HepG2 (cell line): ENCODE results near the gene ZNF839. TPM values are rescaled to one million over a fixed set of nuclear protein-coding genes. Genes with fewer than 3 reads are reported as not detected.

Source experiments
- GATA4 ChIP-seq: sonication (generic); IDR thresholded peaks from 2 replicates; pipeline ENCODE4 v1.6.1; 2016; ENCODE audit warnings: antibody characterized with exemption, low read depth, borderline replicate concordance
- HOXA3 ChIP-seq: sonication (generic); formaldehyde crosslinking; IDR thresholded peaks from 2 replicates; pipeline ENCODE4 v1.5.0; 2020; ENCODE audit warnings: missing genetic modification reagents
- IRX3 ChIP-seq: sonication (generic); formaldehyde crosslinking; IDR thresholded peaks from 2 replicates; pipeline ENCODE4 v1.8.1; 2023; ENCODE audit warnings: mild to moderate bottlenecking, low read depth, missing genetic modification reagents, borderline replicate concordance
- NRL ChIP-seq: sonication (generic); formaldehyde crosslinking; IDR thresholded peaks from 2 replicates; pipeline ENCODE4 v1.5.0; 2020; ENCODE audit warnings: missing genetic modification reagents, mild to moderate bottlenecking, moderate library complexity, borderline replicate concordance
- SAP130 ChIP-seq: IDR thresholded peaks from 2 replicates; pipeline ENCODE4 v1.6.1; 2016; ENCODE audit warnings: low read depth
- ZNF224 ChIP-seq: sonication (generic); formaldehyde crosslinking; IDR thresholded peaks from 2 replicates; pipeline ENCODE4 v1.5.0; 2020; ENCODE audit warnings: mild to moderate bottlenecking, missing genetic modification reagents
- polyA plus RNA-seq, 8 experiments: library from polyadenylated mRNA; depleted of rRNA in 3 of 8; stranded (reverse) in 7 of 8; unstranded in 1 of 8; fragments of >200 nt; fragmentation: Illumina TruSeq in 4 of 8; extraction: Trizol in 4 of 8; gene quantifications; 2 replicates each; pipeline versions ENCODE4 v1.2.1 to v1.2.3, GENCODE V29; 2011 to 2016; ENCODE audit warnings: low read depth in 4 of 8, missing spikeins in 1 of 8, mixed read lengths in 1 of 8; ENCODE audit not compliant: insufficient read depth in 1 of 8
- total RNA-seq, 5 experiments: library from RNA; depleted of rRNA; stranded (reverse); fragments of >200 nt; fragmentation: Illumina TruSeq; extraction: Trizol; gene quantifications; 2 replicates each; pipeline ENCODE4 v1.2.3, GENCODE V29; 2016; ENCODE audit warnings: low read depth in 1 of 5
- TF ChIP-seq, protein P1 (sequence below): sonication (generic); formaldehyde crosslinking; IDR thresholded peaks from 2 replicates; pipeline ENCODE4 v1.9.0; 2021; ENCODE audit warnings: missing genetic modification reagents, borderline replicate concordance
- TF ChIP-seq, protein P2 (sequence below): sonication (generic); formaldehyde crosslinking; IDR thresholded peaks from 2 replicates; pipeline ENCODE4 v1.4.0; 2020; ENCODE audit warnings: missing genetic modification reagents, borderline replicate concordance
- TF ChIP-seq, protein P3 (sequence below): sonication (generic); formaldehyde crosslinking; IDR thresholded peaks from 2 replicates; pipeline ENCODE4 v1.4.0; 2020; ENCODE audit warnings: mild to moderate bottlenecking, missing genetic modification reagents
- TF ChIP-seq, protein P4 (sequence below): sonication (generic); formaldehyde crosslinking; IDR thresholded peaks from 2 replicates; pipeline ENCODE4 v1.9.0; 2022; ENCODE audit warnings: low read depth, missing genetic modification reagents
- TF ChIP-seq, protein P5 (sequence below): sonication (generic); formaldehyde crosslinking; IDR thresholded peaks from 2 replicates; pipeline ENCODE4 v1.4.0; 2020; ENCODE audit warnings: missing genetic modification reagents, borderline replicate concordance
- TF ChIP-seq, protein P6 (sequence below): IDR thresholded peaks from 2 replicates; pipeline ENCODE4 v1.6.1; 2016; ENCODE audit warnings: mild to moderate bottlenecking
- TF ChIP-seq, protein P7 (sequence below): sonication (generic); formaldehyde crosslinking; IDR thresholded peaks from 2 replicates; pipeline ENCODE4 v1.4.0; 2020; ENCODE audit warnings: mild to moderate bottlenecking, missing genetic modification reagents

ZNF839 gene
- total and polyA plus RNA-seq, 2 of the 13 experiments (the other 11 are each of a cell fraction or from before 2014, with no cell fraction given): 11.1 to 12.8 TPM

DNA sequence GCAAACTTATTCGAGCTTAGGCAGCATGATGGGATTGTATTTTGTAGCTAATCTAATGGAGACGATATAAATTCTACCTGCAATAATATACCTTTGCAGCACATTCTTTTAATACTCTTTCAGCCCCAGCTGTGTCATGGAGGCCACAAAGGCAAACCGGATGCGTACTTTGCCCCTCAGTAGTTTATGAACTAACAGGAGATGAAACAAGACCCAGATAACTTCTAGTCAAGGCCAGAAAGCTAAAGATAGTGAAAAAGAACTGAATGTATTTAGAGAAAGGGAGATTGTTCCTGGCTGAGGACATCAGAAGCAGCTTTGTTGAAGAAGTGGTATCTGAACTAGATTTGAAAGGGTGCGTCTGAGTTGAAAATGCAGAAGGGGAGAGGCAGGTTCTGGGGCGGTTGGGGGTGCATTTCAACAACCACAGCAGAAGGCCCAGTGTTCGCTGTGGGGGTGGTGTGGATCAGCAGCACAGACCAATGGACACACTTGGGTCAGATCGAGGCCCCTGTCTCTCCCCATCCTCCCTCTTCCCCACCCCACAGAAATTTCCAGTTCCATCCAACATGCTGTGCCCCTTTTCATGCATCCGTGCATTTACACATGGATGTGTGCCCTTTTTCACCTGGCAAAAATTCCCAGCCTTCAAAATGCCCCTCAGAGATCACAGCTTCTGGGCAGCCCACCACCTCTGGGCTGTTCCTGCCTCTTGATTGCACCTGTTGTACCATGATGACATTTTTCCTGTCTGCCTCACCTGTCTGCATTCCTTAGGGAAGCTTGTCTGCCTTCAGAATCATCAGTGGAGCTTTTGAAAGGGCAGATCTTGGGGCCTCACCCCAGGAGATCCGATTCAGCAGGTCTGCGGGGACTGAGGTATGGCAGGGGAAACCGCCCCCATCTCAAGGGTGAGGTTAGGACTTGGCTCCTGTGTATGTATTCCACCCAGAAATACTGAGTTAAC lies 2.2 kb downstream of the ZNF839 start (continued):
- TF ChIP-seq, protein P1, sequence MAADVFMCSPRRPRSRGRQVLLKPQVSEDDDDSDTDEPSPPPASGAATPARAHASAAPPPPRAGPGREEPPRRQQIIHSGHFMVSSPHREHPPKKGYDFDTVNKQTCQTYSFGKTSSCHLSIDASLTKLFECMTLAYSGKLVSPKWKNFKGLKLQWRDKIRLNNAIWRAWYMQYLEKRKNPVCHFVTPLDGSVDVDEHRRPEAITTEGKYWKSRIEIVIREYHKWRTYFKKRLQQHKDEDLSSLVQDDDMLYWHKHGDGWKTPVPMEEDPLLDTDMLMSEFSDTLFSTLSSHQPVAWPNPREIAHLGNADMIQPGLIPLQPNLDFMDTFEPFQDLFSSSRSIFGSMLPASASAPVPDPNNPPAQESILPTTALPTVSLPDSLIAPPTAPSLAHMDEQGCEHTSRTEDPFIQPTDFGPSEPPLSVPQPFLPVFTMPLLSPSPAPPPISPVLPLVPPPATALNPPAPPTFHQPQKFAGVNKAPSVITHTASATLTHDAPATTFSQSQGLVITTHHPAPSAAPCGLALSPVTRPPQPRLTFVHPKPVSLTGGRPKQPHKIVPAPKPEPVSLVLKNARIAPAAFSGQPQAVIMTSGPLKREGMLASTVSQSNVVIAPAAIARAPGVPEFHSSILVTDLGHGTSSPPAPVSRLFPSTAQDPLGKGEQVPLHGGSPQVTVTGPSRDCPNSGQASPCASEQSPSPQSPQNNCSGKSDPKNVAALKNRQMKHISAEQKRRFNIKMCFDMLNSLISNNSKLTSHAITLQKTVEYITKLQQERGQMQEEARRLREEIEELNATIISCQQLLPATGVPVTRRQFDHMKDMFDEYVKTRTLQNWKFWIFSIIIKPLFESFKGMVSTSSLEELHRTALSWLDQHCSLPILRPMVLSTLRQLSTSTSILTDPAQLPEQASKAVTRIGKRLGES (CRISPR knock-in tag): no peak
- TF ChIP-seq, protein P2, sequence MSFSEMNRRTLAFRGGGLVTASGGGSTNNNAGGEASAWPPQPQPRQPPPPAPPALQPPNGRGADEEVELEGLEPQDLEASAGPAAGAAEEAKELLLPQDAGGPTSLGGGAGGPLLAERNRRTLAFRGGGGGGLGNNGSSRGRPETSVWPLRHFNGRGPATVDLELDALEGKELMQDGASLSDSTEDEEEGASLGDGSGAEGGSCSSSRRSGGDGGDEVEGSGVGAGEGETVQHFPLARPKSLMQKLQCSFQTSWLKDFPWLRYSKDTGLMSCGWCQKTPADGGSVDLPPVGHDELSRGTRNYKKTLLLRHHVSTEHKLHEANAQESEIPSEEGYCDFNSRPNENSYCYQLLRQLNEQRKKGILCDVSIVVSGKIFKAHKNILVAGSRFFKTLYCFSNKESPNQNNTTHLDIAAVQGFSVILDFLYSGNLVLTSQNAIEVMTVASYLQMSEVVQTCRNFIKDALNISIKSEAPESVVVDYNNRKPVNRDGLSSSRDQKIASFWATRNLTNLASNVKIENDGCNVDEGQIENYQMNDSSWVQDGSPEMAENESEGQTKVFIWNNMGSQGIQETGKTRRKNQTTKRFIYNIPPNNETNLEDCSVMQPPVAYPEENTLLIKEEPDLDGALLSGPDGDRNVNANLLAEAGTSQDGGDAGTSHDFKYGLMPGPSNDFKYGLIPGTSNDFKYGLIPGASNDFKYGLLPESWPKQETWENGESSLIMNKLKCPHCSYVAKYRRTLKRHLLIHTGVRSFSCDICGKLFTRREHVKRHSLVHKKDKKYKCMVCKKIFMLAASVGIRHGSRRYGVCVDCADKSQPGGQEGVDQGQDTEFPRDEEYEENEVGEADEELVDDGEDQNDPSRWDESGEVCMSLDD: peak; percentile 42; the same call in 1 of the 2 replicates
- 0 out of 2 replicates have a peak, but pooled peaks have one; percentile 17 for TF ChIP-seq NRL
- no peak for TF ChIP-seq IRX3
- TF ChIP-seq SAP130: peak; percentile 61
- TF ChIP-seq, protein P3, sequence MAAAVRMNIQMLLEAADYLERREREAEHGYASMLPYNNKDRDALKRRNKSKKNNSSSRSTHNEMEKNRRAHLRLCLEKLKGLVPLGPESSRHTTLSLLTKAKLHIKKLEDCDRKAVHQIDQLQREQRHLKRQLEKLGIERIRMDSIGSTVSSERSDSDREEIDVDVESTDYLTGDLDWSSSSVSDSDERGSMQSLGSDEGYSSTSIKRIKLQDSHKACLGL: no peak
- TF ChIP-seq, protein P4, sequence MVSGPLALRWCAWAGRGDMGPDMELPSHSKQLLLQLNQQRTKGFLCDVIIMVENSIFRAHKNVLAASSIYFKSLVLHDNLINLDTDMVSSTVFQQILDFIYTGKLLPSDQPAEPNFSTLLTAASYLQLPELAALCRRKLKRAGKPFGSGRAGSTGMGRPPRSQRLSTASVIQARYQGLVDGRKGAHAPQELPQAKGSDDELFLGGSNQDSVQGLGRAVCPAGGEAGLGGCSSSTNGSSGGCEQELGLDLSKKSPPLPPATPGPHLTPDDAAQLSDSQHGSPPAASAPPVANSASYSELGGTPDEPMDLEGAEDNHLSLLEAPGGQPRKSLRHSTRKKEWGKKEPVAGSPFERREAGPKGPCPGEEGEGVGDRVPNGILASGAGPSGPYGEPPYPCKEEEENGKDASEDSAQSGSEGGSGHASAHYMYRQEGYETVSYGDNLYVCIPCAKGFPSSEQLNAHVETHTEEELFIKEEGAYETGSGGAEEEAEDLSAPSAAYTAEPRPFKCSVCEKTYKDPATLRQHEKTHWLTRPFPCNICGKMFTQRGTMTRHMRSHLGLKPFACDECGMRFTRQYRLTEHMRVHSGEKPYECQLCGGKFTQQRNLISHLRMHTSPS (CRISPR knock-in tag): no peak
- TF ChIP-seq, protein P5, sequence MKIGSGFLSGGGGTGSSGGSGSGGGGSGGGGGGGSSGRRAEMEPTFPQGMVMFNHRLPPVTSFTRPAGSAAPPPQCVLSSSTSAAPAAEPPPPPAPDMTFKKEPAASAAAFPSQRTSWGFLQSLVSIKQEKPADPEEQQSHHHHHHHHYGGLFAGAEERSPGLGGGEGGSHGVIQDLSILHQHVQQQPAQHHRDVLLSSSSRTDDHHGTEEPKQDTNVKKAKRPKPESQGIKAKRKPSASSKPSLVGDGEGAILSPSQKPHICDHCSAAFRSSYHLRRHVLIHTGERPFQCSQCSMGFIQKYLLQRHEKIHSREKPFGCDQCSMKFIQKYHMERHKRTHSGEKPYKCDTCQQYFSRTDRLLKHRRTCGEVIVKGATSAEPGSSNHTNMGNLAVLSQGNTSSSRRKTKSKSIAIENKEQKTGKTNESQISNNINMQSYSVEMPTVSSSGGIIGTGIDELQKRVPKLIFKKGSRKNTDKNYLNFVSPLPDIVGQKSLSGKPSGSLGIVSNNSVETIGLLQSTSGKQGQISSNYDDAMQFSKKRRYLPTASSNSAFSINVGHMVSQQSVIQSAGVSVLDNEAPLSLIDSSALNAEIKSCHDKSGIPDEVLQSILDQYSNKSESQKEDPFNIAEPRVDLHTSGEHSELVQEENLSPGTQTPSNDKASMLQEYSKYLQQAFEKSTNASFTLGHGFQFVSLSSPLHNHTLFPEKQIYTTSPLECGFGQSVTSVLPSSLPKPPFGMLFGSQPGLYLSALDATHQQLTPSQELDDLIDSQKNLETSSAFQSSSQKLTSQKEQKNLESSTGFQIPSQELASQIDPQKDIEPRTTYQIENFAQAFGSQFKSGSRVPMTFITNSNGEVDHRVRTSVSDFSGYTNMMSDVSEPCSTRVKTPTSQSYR (CRISPR knock-in tag): peak; percentile 65; the same call in 1 of the 2 replicates
- TF ChIP-seq GATA4: peak; percentile 63; the same call in 1 of the 2 replicates
- TF ChIP-seq, protein P6, sequence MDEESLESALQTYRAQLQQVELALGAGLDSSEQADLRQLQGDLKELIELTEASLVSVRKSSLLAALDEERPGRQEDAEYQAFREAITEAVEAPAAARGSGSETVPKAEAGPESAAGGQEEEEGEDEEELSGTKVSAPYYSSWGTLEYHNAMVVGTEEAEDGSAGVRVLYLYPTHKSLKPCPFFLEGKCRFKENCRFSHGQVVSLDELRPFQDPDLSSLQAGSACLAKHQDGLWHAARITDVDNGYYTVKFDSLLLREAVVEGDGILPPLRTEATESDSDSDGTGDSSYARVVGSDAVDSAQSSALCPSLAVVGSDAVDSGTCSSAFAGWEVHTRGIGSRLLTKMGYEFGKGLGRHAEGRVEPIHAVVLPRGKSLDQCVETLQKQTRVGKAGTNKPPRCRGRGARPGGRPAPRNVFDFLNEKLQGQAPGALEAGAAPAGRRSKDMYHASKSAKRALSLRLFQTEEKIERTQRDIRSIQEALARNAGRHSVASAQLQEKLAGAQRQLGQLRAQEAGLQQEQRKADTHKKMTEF: peak; percentile 56
- peak; percentile 28 for TF ChIP-seq HOXA3 (CRISPR knock-in tag)
- TF ChIP-seq, protein P7, sequence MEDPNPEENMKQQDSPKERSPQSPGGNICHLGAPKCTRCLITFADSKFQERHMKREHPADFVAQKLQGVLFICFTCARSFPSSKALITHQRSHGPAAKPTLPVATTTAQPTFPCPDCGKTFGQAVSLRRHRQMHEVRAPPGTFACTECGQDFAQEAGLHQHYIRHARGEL (CRISPR knock-in tag): no peak
- 0 out of 2 replicates have a peak, but pooled peaks have one; percentile 56 for TF ChIP-seq ZNF224
